ENCODE results near the gene CNPY3. TPM values are rescaled to one million over a fixed set of nuclear protein-coding genes. Genes with fewer than 3 reads are reported as not detected.
"Not testable (repeated sequence)": the region's sequence is repeated elsewhere in the genome, so short reads cannot be mapped to it uniquely, and the experiment has no call there.

Gene CNPY3
- 33.3 TPM in 2 replicates for total RNA-seq

DNA sequence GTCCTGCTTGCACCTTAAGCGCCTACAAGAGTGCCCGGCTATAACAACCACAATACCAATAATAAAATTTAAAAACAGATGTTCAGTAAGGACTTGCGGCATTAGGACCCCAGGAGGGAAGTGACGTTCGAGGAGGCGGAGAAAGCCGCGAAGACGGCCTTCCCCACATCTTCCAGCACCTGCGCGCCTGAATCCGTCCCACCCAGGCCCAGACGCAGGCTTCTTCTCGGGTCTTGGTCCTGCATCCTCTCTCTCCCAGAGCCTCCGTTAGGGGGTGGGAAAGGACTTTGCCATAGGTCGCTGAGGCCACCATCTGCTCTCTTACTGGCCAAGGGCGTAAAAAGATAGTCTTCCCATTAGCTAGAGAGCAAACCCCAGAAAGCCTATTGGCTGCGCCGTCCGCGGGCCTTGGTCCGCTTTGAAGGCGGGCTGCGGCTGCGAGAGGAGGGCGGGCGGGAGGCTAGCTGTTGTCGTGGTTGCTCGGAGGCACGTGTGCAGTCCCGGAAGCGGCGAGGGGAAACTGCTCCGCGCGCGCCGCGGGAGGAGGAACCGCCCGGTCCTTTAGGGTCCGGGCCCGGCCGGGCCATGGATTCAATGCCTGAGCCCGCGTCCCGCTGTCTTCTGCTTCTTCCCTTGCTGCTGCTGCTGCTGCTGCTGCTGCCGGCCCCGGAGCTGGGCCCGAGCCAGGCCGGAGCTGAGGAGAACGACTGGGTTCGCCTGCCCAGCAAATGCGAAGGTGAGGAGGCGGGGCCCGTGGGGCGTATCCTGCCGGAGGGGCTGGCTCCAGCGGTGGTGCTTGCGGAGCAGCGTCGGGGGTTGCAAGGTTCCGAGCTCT, at the start of gene CNPY3:
CNPY3 (plus strand) TSS at position 495 of the 835 bp plus-strand sequence; CDS start at position 586, 91 bp downstream.
- Histone ChIP-seq H2AFZ (ENCODE audit: low read length) (peak within 1 kb of the TSS; percentile 94), H3K27me3 (ENCODE audit: insufficient read depth, low read length) (no peaks in the 10 kb centered on the region), H3K79me2 (ENCODE audit: insufficient read depth, low read length) (peaks cover 38% of the 10 kb centered on the region), H3K9me3 (ENCODE audit: low read depth, low read length) (no peaks in the 10 kb centered on the region), H3K4me3 (ENCODE audit: insufficient read depth, low read length) (peak within 1 kb of the TSS; percentile 88), H4K20me1 (ENCODE audit: insufficient read depth, low read length) (peaks cover 3% of the 10 kb centered on the region), H3K27ac (ENCODE audit: low read depth, low read length) (peak within 1 kb of the TSS; percentile 91), H3K36me3 (ENCODE audit: insufficient read depth, low read length) (peaks cover under 1% of the 10 kb centered on the region), H3K4me1 (ENCODE audit: insufficient read depth, low read length) (peaks cover 12% of the 10 kb centered on the region), H3K4me2 (ENCODE audit: insufficient read depth, low read length) (peak within 1 kb of the TSS; percentile 91)
- DNase-seq (ENCODE audit: insufficient read length, low spot score, missing footprints), result peak; percentile 99
- TF ChIP-seq, protein P1, sequence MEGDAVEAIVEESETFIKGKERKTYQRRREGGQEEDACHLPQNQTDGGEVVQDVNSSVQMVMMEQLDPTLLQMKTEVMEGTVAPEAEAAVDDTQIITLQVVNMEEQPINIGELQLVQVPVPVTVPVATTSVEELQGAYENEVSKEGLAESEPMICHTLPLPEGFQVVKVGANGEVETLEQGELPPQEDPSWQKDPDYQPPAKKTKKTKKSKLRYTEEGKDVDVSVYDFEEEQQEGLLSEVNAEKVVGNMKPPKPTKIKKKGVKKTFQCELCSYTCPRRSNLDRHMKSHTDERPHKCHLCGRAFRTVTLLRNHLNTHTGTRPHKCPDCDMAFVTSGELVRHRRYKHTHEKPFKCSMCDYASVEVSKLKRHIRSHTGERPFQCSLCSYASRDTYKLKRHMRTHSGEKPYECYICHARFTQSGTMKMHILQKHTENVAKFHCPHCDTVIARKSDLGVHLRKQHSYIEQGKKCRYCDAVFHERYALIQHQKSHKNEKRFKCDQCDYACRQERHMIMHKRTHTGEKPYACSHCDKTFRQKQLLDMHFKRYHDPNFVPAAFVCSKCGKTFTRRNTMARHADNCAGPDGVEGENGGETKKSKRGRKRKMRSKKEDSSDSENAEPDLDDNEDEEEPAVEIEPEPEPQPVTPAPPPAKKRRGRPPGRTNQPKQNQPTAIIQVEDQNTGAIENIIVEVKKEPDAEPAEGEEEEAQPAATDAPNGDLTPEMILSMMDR (IDR thresholded peaks at IDR 0.05; ENCODE audit: extremely low read depth, low read depth, low read length), result no peak

DNA sequence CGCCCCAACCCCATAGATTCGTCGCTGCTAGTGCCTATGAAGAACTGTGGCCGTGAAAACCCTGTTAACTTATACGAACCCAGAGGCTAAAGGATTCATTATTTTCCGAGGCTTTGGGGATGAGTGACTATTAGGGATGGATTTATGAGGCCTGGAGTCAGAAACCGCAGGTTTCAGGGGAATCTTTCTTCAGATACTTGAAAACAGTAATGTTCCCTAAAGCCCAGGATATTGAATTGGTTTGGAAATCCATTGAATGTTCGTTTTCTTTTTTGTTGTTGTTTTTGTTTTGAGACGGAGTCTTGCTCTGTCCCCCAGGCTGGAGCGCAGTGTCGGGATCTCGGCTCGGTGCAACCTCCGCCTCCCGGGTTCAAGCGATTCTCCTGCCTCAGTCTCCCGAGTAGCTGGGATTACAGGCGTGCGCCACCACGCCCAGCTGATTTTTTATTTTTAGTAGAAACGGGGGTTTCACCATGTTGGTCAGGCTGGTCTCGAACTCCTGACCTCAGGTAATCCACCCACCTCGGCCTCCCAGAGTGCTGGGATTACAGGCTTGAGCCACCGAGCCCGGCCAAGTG, 49.0 kb upstream of the CNPY3 start:
- not testable (repeated sequence) for H3K27me3 ChIP-seq (ENCODE audit: insufficient read depth, low read length); H4K20me1 ChIP-seq (ENCODE audit: insufficient read depth, low read length); DNase-seq (ENCODE audit: insufficient read length, low spot score, missing footprints); H3K9me3 ChIP-seq (ENCODE audit: low read depth, low read length)
- Histone ChIP-seq H3K36me3 (ENCODE audit: insufficient read depth, low read length) (peaks cover 34% of the 10 kb centered on the region), H3K4me2 (ENCODE audit: insufficient read depth, low read length) (peak overlapping the region; percentile 77), H3K79me2 (ENCODE audit: insufficient read depth, low read length) (peaks cover 51% of the 10 kb centered on the region), H2AFZ (ENCODE audit: low read length) (peak overlapping the region; percentile 95), H3K27ac (ENCODE audit: low read depth, low read length) (peak overlapping the region; percentile 84), H3K4me1 (ENCODE audit: insufficient read depth, low read length) (peaks cover 10% of the 10 kb centered on the region), H3K4me3 (ENCODE audit: insufficient read depth, low read length) (peak overlapping the region; percentile 82)

DNA sequence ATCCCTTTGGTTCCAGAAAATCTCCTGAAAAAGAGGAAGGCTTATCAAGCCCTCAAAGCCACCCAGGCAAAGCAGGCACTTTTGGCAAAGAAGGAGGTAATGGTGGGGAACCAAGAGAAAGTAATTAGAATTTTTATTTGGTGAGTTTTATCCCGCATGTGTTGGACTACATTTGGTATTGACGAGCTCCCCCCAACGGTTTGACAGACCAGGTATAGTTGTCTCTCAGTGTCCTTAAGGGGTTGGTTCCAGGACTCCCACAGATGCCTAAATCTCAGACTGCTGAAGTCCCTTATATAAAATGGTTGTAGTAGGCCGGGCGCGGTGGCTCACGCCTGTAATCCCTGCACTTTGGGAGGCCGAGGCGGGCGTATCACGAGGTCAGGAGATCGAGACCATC, 48.4 kb upstream of the CNPY3 start:
- not testable (repeated sequence) for H3K27me3 ChIP-seq (ENCODE audit: insufficient read depth, low read length); DNase-seq (ENCODE audit: insufficient read length, low spot score, missing footprints); H2AFZ ChIP-seq (ENCODE audit: low read length); H3K9me3 ChIP-seq (ENCODE audit: low read depth, low read length); H4K20me1 ChIP-seq (ENCODE audit: insufficient read depth, low read length)
- Histone ChIP-seq H3K27ac (ENCODE audit: low read depth, low read length) (peak overlapping the region; percentile 84), H3K4me2 (ENCODE audit: insufficient read depth, low read length) (peak overlapping the region; percentile 77), H3K36me3 (ENCODE audit: insufficient read depth, low read length) (peaks cover 39% of the 10 kb centered on the region), H3K4me3 (ENCODE audit: insufficient read depth, low read length) (peak overlapping the region; percentile 82), H3K79me2 (ENCODE audit: insufficient read depth, low read length) (peaks cover 55% of the 10 kb centered on the region), H3K4me1 (ENCODE audit: insufficient read depth, low read length) (peaks cover 10% of the 10 kb centered on the region)

DNA sequence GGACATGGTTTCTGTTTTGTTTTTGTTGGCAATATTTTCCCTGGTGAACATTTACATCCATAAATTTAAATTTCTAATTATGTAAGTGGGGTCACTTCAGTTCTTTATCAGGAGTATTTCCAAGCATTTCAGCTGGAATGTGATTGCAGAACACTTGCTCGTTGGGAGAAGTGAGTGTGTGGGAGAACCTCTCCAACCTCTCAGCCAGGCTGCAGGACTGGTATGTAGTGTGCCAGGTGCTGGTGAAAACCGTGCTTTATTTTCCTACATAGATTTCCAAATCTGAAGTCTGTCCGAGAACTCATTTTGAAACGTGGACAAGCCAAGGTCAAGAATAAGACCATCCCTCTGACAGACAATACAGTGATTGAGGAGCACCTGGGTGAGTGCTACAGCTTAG, 43.6 kb upstream of the CNPY3 start:
- H4K20me1 ChIP-seq (ENCODE audit: insufficient read depth, low read length), result peaks cover 7% of the 10 kb centered on the region
- peaks cover 49% of the 10 kb centered on the region for H3K79me2 ChIP-seq (ENCODE audit: insufficient read depth, low read length)
- no peak for DNase-seq (ENCODE audit: insufficient read length, low spot score, missing footprints)
- peaks cover 54% of the 10 kb centered on the region for H3K36me3 ChIP-seq (ENCODE audit: insufficient read depth, low read length)
- TF ChIP-seq, protein P1 (IDR thresholded peaks at IDR 0.05; ENCODE audit: extremely low read depth, low read depth, low read length), result no peak
- H3K4me2 ChIP-seq (ENCODE audit: insufficient read depth, low read length), result no peak overlapping the region
- no peak overlapping the region for H2AFZ ChIP-seq (ENCODE audit: low read length)
- H3K4me1 ChIP-seq (ENCODE audit: insufficient read depth, low read length), result peaks cover 17% of the 10 kb centered on the region
- no peaks in the 10 kb centered on the region for H3K27me3 ChIP-seq (ENCODE audit: insufficient read depth, low read length)
- H3K4me3 ChIP-seq (ENCODE audit: insufficient read depth, low read length), result no peak overlapping the region
- H3K9me3 ChIP-seq (ENCODE audit: low read depth, low read length), result no peaks in the 10 kb centered on the region
- H3K27ac ChIP-seq (ENCODE audit: low read depth, low read length), result no peak overlapping the region

DNA sequence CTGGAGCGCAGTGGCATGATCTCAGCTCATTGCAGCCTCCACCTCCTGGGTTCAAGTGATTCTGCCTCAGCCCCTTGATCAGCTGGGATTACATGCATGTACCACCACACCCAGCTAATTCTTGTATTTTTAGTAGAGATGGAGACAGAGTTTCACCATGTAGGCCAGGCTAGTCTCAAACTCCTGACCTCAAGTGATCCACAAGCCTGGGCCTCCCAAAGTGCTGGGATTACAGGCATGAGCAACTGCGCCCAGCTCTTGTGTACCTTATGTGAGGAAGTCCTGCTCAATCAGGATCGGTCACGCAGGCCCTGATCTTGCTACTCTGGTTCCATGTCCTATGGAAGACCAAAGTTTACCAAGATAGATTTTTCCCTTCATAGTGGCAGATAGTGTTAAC, 41.1 kb upstream of the CNPY3 start:
- Histone ChIP-seq H3K36me3 (ENCODE audit: insufficient read depth, low read length) (peaks cover 41% of the 10 kb centered on the region), H3K79me2 (ENCODE audit: insufficient read depth, low read length) (peaks cover 24% of the 10 kb centered on the region)
- H3K27me3 ChIP-seq (ENCODE audit: insufficient read depth, low read length); DNase-seq (ENCODE audit: insufficient read length, low spot score, missing footprints); H3K4me3 ChIP-seq (ENCODE audit: insufficient read depth, low read length); H3K4me1 ChIP-seq (ENCODE audit: insufficient read depth, low read length); H3K9me3 ChIP-seq (ENCODE audit: low read depth, low read length); H2AFZ ChIP-seq (ENCODE audit: low read length); H3K27ac ChIP-seq (ENCODE audit: low read depth, low read length); H4K20me1 ChIP-seq (ENCODE audit: insufficient read depth, low read length); H3K4me2 ChIP-seq (ENCODE audit: insufficient read depth, low read length): not testable (repeated sequence)

All from osteoblast (primary cell).